ENCODE data around the gene C1orf53. TPM values are rescaled to one million over a fixed set of nuclear protein-coding genes. Genes with fewer than 3 reads are reported as not detected.

C1orf53 gene
- total and polyA plus RNA-seq, 2 of the 13 experiments (the other 11 are each of a cell fraction or from before 2014, with no cell fraction given), result 5.8 to 10.1 TPM

- TF ChIP-seq REST (IDR thresholded peaks at IDR 0.05; ENCODE audit: borderline replicate concordance in 1 of 2, low read depth in 1 of 2, low read length in 2 of 2) (no peak), STAG1 (CRISPR knock-in tag; IDR thresholded peaks at IDR 0.05) (peak; percentile 56), KLF15 (CRISPR knock-in tag; IDR thresholded peaks at IDR 0.05; ENCODE audit: borderline replicate concordance) (0 out of 2 replicates have a peak, but pooled peaks have one; percentile 55), ELF3 (CRISPR knock-in tag; IDR thresholded peaks at IDR 0.05) (peak; percentile 57), GABPB1 (CRISPR knock-in tag; IDR thresholded peaks at IDR 0.05) (peak; percentile 34; the same call in 1 of the 2 replicates), HHEX (CRISPR knock-in tag; IDR thresholded peaks at IDR 0.05) (no peak), CHD4 (IDR thresholded peaks at IDR 0.05; ENCODE audit: borderline replicate concordance, low read length) (no peak), FOXA3 (CRISPR knock-in tag; IDR thresholded peaks at IDR 0.05) (no peak), SAP130 (CRISPR knock-in tag; IDR thresholded peaks at IDR 0.05; ENCODE audit: low read depth) (peak; percentile 21; the same call in 1 of the 2 replicates), PCBP2 (optimal IDR thresholded peaks at IDR 0.05; ENCODE audit: low read depth, low read length, poor library complexity, severe bottlenecking) (no peak), ZNF672 (CRISPR knock-in tag; IDR thresholded peaks at IDR 0.05) (no peak), ARNT (IDR thresholded peaks at IDR 0.05) (no peak), SMARCE1 (IDR thresholded peaks at IDR 0.05; ENCODE audit: borderline replicate concordance) (no peak), GLMP (CRISPR knock-in tag; IDR thresholded peaks at IDR 0.05; ENCODE audit: borderline replicate concordance) (no peak), SP2 (CRISPR knock-in tag; IDR thresholded peaks at IDR 0.05) (no peak), ZKSCAN1 (IDR thresholded peaks at IDR 0.05; ENCODE audit: low read length) (no peak), HDAC6 (IDR thresholded peaks at IDR 0.05; ENCODE audit: low read depth, low read length) (no peak), ZNF296 (CRISPR knock-in tag; conservative IDR thresholded peaks at IDR 0.05) (no peak), ZNF496 (CRISPR knock-in tag; IDR thresholded peaks at IDR 0.05; ENCODE audit: insufficient replicate concordance) (no peak), SAFB2 (CRISPR knock-in tag; IDR thresholded peaks at IDR 0.05; ENCODE audit: borderline replicate concordance, low read depth) (no peak), FOXK2 (IDR thresholded peaks at IDR 0.05) (no peak), GRHL1 (CRISPR knock-in tag; conservative IDR thresholded peaks at IDR 0.05) (no peak)
- TF ChIP-seq, protein P1, sequence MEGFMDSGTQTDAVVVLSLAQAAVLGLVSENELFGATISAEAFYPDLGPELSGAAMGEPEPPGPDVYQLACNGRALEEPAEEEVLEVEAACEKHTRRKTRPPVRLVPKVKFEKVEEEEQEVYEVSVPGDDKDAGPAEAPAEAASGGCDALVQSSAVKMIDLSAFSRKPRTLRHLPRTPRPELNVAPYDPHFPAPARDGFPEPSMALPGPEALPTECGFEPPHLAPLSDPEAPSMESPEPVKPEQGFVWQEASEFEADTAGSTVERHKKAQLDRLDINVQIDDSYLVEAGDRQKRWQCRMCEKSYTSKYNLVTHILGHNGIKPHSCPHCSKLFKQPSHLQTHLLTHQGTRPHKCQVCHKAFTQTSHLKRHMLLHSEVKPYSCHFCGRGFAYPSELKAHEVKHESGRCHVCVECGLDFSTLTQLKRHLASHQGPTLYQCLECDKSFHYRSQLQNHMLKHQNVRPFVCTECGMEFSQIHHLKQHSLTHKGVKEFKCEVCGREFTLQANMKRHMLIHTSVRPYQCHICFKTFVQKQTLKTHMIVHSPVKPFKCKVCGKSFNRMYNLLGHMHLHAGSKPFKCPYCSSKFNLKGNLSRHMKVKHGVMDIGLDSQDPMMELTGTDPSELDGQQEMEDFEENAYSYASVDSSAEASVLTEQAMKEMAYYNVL (CRISPR knock-in tag; IDR thresholded peaks at IDR 0.05; ENCODE audit: borderline replicate concordance), result peak; percentile 69; the same call in 1 of the 2 replicates
These were observed 13.6 kb downstream of the C1orf53 start (continued) for GRCh38 chr1:197915862-197916499.

Data from HepG2 (cell line).